ENCODE data around the gene ARFGAP2.

GRCh38 chr11:47201015-47201414 is 24.3 kb upstream of the ARFGAP2 start:
- TF ChIP-seq ZNF274 (IDR thresholded peaks at IDR 0.05; ENCODE audit: borderline replicate concordance, low read depth, low read length) (no peak), TARDBP (IDR thresholded peaks at IDR 0.05) (no peak), NFE2L1 (tag; IDR thresholded peaks at IDR 0.05; ENCODE audit: borderline replicate concordance, low read depth) (no peak), KDM2B (CRISPR knock-in tag; IDR thresholded peaks at IDR 0.05) (no peak), ZNF431 (CRISPR knock-in tag; IDR thresholded peaks at IDR 0.05) (no peak), TFE3 (CRISPR knock-in tag; IDR thresholded peaks at IDR 0.05) (no peak), HIVEP1 (CRISPR knock-in tag; IDR thresholded peaks at IDR 0.05) (no peak)
